HTR-8/SVneo (cell line): ENCODE results near the gene GALR2.
"Not testable (repeated sequence)": the region's sequence is repeated elsewhere in the genome, so short reads cannot be mapped to it uniquely, and the experiment has no call there.

Experiments
- DNase-seq: peaks from one replicate; pipeline ENCODE4 v3.0.0; 2011; ENCODE audit warnings: low spot score, mixed read lengths; ENCODE audit not compliant: insufficient read length
- FAIRE-seq: peaks from 2 replicates; lab custom pipeline; 2011; peaks lifted over from hg19 to GRCh38; lab: Jason Lieb, UNC

GALR2 gene

GRCh38 chr17:76074390-76075363 lies at the start of gene GALR2:
Gene GALR2 (plus strand): TSS chr17:76074781. CDS start chr17:76074884, 103 bp downstream.
- FAIRE-seq (no peak), DNase-seq (no peak)

GRCh38 chr17:76025294-76025693 lies 49.3 kb upstream of the GALR2 start:
- FAIRE-seq (peak; percentile 65), DNase-seq (no peak)

- DNase-seq (no peak), FAIRE-seq (no peak)
Observed at GRCh38 chr17:76026714-76027158, 47.8 kb upstream of the GALR2 start.

DNA sequence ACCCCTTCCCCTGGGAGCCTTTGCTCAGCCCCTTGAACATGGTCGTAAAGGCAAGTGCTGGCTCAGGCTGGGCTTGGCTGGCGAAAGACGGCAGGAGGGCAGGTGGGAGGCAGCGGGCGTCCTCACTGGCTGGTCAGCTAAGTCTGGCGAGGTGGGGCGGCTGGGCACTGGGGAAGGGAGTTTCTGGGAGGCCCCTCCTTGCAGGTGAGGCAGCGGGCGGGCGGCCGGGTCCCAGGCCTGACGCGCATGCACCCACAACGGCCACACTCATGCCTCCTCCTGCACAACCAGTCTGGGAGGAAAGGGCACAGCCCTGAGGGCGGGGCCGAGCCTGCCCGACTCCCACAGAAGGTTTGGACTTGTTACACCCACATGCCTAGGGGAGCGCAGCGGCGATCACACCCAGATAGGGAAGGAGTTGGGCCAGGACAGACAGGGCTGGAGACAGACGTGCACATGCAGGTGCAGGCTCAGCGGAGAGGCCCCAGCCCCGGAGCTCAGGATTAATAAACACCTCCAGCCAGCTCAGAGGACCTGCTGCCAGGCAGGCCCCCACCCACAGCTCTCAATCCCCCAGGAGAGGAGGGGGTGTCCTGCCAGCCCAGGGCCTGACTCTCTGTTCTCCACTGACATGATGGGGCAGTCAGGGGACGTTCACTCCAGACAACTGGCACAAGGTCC lies 47.3 kb upstream of the GALR2 start, which contains the start of gene EVPL:
Gene EVPL, minus strand, starts transcription at position 148 of the 681 bp plus-strand sequence. Its CDS starts 108 bp downstream, at position 40.
- DNase-seq (no peak), FAIRE-seq (peak; percentile 70)

- FAIRE-seq (peak; percentile 83), DNase-seq (no peak)
Observed at GRCh38 chr17:76032073-76032779, 42.4 kb upstream of the GALR2 start.

- no peak for FAIRE-seq
Observed at GRCh38 chr17:76032780-76033108, 41.8 kb upstream of the GALR2 start.

GRCh38 chr17:76033139-76033538 lies 41.4 kb upstream of the GALR2 start:
- FAIRE-seq (no peak), DNase-seq (no peak)

More at GRCh38 chr17:76032780-76033108, 41.8 kb upstream of the GALR2 start:
- no peak for DNase-seq

DNA sequence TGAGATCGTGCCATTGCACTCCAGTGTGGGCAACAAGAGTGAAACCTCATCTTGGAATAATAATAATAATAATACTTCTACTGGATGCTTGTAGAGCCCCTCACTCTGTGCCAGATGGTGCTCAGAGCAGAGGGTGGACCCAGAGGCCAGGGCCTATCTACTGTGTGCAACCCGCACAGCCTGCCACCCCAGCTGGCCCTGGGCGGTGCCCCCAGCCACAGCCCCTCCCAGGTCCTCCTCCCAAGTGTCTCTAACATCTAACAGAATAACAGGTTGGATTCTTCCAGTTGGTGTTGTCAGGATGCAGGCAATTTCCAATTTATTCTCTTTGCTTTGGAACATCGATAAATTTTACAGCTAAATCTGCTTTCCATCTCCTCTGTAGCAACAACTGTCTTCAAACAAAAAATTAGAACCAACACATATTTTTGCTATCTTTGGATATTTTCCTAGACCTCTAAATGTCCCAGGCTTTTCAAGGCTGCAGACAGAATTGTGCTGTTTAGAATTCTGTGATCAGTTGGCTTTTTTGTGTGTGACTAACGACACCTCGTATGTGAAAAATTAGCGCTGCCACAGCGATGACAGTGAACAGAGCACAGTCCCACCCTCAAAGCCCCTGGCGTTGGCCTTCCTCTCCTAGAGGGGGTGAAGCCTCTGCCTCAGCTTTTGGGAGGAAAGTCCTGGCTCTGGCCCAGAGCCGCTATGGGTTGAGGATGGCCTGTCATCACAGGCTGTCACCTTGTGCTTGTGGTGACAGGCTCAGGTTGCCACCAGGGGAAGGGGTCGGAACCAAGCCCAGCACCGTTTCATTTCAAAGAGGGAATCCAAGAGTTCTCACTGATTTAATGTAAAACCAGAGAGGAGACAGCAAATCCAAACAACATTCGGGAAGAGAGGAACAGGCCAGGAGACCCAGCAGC lies 39.9 kb upstream of the GALR2 start:
- DNase-seq (no peak), FAIRE-seq (no peak)

DNA sequence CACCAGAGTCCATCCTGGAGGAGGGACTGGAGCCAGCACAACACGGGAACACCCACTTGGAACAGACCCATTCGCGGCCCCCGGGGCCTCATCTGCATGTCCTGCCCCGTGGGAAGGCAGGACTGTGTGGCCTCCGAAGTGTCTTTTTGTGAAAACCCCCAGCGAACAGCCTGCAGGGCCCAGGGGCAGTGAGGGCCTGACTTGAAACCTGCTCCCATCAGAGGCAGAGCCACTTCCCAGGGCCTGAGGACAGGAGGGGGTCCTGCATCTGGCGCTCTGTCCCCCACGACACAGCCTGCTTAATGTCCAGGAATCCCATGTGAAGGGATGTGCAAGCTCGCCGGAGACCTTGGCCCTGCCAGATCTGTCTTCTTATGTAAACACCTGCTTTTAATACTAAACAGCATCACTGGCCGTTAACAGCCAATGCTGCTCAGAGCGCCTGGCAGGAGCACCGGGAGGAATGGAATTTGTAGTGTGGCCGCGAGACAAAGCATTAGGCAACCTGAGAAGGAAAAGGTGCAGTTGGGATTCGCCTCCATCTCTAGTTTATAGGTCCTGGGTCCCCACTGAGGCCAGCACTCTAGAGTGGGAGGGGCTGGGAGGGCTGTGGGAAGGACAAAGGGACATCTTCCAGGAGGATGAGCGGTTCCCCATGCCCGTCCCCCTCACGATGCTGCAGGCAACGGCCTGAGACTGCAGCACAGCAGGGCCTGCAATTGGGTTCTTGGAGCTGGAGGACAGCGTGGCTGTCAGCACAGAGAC lies 37.9 kb upstream of the GALR2 start:
- FAIRE-seq: no peak
- DNase-seq: no peak

GRCh38 chr17:76038050-76038449 lies 36.5 kb upstream of the GALR2 start:
- no peak for DNase-seq
- FAIRE-seq: no peak

GRCh38 chr17:76039121-76039520 lies 35.5 kb upstream of the GALR2 start:
- no peak for DNase-seq
- no peak for FAIRE-seq

DNA sequence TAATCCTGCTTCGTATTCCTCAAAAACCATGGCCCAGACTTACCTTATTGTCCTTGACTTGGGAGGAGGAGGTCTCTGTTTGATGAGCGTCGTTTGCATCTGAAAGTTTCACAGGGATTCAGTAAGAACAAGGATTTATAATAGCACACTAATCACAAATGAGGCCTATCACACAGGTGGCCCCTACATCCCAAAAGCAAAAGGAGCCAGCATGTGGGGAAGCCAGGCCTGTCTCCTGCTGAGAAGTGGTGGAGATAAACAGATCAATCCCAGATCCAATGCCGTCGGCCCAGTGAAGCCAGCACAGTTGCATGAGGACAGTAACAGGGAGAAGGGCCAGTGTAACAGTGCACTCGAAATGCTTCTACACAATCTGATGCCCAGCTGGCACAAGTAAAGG lies 34.2 kb upstream of the GALR2 start:
- DNase-seq: no peak
- FAIRE-seq: no peak

- not testable (repeated sequence) for DNase-seq, FAIRE-seq
Observed at GRCh38 chr17:76042868-76043267, 31.7 kb upstream of the GALR2 start.

DNA sequence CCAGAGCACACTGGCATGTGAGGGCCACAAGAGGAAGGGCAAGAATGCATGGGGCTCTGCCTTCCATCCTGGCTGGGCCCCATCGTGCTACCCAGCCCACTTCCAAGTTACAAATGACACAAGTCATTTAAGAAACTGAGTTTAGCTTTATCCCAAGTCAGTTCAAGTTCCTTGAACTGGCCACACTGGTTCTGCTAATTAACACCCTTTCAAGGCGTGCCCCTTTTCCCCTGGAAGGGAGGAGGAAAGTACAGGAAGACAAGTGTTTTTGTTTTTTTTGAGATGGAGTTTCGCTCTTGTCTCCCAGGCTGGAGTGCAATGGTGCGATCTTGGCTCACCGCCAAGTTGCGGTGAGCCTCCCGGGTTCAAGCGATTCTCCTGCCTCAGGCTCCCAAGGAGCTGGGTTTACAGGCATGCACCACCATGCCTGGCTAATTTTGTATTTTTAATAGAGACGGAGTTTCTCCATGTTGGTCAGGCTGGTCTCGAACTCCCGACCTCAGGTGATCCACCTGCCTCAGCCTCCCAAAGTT lies 30.0 kb upstream of the GALR2 start:
- not testable (repeated sequence) for FAIRE-seq

DNA sequence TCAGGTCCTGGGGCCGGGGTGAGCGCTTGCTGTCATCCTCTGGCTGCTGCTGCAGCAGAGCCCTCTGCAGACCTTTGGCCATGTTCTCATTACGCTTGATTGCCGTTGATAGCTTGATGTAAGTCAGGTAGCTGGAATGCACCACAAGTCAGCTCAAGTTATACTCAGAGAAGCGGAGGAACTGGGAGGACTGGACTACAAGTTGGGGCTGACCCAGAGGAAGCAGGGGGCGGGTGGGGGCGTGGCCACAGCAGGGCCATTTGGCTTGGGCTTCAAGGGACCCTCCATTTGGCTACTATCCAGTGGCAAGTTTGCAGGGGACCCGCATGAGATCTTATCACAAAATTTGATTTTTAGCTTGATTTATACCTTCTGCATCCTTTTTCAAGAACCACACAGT lies 28.5 kb upstream of the GALR2 start:
- DNase-seq: no peak
- no peak for FAIRE-seq

More for the DNA sequence above, 30.0 kb upstream of the GALR2 start:
- not testable (repeated sequence) for DNase-seq

- DNase-seq: no peak
- FAIRE-seq: no peak
Observed at GRCh38 chr17:76048025-76048605, 26.5 kb upstream of the GALR2 start.

- FAIRE-seq (peak; percentile 91), DNase-seq (peak; percentile 73)
Observed at GRCh38 chr17:76048711-76049110, 25.9 kb upstream of the GALR2 start.

GRCh38 chr17:76049239-76049638 lies 25.3 kb upstream of the GALR2 start:
- FAIRE-seq (no peak), DNase-seq (no peak)
